HG03280 (cell line): ENCODE data around the gene PITPNC1.
"Not testable (repeated sequence)": the region's sequence is repeated elsewhere in the genome, so short reads cannot be mapped to it uniquely, and the experiment has no call there.

Experiments used
- ATAC-seq: cut with Tn5 transposase; IDR thresholded peaks from one replicate; pipeline ENCODE4 v1.9.1; 2021; ENCODE audit warnings: mild to moderate bottlenecking, moderate library complexity; ENCODE audit not compliant: unreplicated experiment

Gene PITPNC1

DNA sequence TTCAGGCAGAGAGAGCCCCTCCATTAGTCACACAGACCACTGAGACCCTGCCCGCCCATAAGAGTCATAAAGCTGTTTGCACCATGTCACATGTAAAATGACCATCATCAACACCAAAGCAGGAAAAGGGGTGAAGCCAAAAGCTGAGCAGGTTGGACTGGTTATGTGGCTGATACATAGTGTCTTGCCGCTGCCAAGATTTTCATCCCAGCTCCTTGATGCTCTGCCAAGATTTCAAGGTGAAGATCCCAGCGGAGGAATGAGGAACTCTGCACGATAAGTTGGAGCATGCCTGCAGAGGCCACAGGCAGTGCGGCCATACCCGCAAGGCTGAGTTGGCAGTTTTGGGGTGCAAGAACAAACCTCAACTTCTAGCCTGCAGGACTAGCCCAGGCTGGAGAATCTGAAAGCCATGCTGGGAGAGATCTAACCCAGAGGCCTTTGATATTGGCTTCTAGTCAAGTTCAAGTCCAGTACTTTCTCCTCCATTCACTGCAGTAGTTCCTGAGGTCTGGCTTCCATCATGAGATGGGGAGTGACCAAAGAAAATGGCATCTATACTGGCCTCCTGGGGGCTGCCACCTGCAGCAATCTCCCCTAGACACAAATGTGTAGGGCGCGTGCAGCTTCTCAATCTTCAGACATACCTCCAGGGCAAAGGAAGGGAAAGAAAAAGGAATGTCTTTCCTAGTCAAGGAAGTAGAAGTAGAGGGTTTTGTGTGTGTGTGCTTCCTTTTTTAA, 261.0 kb downstream of the PITPNC1 start:
- ATAC-seq, result no peak

DNA sequence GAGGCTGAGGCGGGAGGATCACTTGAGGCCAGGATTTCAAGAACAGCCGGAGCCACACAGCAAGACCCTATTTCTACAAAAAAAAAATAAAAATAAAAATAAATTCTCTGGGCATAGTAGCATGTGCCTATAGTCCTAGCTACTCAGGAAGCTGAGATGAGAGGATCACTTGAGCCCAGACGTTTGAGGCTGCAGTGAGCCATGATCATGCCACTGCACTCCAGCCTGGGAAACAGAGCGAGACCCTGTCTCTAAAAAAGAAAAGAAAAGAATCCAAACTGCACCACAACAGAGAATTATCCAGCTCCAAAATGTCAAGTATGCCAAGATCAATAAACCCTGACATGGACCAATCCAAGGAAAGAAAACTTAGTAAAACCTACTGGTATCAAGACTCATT, 261.8 kb downstream of the PITPNC1 start:
- no peak for ATAC-seq

GRCh38 chr17:67639555-67639954, 262.5 kb downstream of the PITPNC1 start:
- no peak for ATAC-seq

DNA sequence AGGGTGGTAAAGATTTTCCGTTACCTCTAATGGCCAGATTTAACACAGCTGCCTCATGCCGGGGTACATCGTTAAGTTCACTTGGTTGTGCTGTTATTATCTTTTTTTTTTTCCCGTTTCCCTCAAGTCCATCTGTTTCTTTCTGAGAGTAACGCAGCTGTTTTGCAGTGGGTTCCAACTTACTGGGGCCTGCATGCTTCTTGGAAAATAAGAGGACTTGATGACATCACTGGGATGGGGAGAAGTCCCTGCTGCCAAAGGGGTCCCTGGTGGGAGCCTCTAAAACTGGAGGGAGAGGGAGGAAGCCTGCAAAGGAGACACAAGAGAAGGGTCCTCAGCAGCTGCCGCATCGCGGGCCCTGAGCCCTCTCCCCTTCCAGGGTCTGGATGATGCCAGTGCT, 262.9 kb downstream of the PITPNC1 start:
- no peak for ATAC-seq

DNA sequence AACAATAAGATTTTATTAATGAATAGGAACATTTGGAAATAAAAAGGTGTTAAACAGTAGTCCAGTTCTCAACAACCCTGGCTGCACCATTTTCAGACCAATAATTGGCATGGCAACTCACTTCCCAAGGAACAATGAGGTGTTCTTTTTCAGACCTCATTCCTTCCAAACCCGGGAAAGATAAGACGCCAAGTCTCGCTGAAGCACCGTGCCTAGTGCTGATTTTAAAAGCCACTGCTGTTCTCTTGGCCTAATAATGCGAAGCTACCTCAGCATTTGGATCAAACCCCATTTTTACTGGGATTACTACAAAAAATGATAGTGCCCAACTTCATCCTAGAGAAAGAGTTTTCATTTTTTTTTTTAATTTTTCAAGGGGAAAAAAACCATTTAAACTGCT, 265.4 kb downstream of the PITPNC1 start:
- ATAC-seq, result no peak

DNA sequence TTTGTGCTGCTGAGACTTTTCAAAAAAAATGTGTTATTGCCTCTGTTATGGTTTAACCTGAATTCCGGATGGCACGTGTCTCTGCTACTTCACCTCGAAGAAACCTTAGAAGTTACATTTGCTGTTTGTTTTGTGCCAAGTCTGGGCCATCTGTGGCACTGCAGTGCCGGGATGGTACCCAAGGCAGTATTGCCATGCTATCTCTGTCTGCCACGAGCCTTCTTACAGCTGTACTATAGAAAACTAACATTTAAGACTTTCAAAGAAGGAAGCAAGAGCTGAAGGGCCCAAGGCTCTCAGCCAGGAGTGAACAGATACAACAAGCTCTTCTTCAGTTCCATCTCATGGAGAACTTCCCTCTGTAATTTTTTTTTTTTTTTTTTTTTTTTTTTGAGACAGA, 267.0 kb downstream of the PITPNC1 start:
- ATAC-seq, result no peak

DNA sequence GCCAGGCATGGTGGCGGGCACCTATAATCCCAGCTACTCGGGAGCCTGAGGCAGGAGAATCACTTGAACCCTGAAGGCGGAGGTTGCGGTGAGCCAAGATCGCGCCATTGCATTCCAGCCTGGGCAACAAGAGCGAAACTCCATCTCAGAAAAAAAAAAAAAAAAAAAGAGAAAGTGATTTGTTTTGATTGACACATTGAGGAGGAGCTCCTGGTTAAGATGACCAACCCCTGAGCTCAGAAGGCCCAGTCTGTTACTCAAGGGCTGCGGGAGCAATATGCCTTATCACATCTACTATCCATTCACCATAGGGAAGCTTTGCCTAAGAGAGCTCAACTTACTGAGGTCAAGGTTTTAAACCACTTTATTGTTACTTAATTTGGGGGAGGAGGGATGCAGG, 268.1 kb downstream of the PITPNC1 start:
- not testable (repeated sequence) for ATAC-seq

DNA sequence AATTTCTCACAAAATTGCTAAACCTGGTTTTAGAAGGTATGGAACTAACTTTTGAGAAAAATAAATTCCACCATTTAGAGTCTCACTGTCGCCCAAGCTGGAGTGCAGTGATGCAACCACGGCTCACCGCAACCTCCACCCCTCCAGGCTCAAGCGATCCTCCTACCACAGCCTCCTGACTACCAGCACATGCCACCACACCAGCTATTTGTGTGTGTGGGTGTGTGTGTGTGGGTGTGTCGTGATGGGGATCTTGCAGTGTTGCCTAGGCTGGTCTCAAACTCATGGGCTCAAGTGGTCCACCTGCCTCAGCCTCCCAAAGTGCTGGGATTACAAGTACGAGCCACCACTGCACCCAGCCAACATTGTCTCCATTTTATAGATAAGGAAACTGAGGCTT, 269.4 kb downstream of the PITPNC1 start:
- ATAC-seq, result no peak

DNA sequence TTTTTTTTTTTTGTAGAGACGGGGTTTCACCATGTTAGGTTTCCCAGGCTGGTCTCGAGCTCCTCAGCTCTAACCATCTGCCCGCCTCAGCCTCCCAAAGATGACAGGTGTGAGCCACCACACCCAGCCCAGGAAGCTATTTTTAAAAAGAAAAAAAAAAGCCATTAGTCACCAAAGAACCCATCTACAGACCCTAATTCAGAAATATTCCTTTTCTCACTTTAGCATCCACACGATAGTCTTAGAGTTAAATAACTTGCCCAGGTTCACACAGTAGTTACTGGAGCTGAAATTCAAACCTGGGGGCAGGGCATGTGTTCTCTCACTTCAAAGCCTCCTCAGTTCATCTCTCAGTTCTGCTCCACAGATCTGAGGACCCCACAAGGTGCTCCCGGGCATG, 270.4 kb downstream of the PITPNC1 start:
- no peak for ATAC-seq

DNA sequence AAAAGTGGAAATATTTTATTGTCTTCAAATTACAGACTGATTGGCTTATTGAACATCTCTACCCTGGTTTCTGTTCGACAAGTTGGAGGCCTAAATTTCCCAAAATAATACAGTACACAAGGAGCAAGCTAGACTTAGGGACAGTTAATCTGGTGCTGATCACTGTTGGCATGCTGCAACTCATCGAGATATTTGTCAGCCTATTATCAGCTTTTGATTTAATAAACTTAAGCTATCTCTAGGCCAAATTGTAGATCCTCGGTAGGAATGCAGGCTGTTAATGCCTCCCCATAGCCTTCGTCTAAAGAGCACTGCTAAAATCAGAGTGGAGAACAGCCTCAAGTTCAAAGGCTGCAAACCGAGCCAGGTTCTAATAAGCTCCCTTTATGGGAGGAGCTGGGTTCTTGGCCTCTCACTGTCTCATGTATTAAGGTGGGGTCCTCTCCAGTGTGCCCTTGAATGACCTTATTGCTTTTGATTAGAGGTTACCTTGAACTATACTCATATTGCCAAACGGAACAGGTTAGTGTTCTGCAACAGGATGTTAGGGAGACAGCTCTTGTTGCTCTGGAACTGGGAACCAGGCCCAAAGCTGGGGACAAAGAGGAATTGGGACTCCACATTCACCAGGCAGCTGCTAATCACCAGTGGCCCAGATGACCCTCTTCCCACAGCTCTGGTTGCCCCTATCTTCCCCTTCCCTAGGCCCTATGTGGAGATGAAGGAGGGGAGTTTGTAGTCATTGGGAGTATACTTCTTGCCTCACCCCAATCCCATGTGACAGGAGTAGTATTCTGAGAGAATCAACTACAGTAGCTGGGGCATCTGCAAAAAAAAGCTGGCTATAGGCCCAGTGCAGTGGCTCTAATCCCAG, 271.2 kb downstream of the PITPNC1 start:
- no peak for ATAC-seq

- ATAC-seq, result not testable (repeated sequence)
Measured at GRCh38 chr17:67648906-67649295, 271.8 kb downstream of the PITPNC1 start.

GRCh38 chr17:67649891-67650290, 272.8 kb downstream of the PITPNC1 start:
- no peak for ATAC-seq

DNA sequence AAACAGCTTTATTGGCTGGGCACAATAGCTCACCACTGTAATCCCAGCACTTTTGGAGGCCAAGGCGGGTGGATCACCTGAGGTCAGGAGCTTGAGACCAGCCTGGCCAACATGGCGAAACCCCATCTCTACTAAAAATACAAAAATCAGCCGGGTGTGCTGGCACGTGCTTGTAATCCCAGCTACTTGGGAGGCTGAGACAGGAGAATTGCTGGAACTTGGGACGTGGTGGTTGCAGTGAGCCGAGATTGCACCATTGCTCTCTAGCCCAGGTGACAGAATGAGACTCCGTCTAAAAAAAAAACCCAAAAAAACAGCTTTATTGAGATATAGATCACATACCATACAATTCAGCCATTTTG, 274.1 kb downstream of the PITPNC1 start:
- ATAC-seq, result not testable (repeated sequence)

GRCh38 chr17:67652433-67652832, 275.4 kb downstream of the PITPNC1 start:
- ATAC-seq, result no peak

GRCh38 chr17:67655478-67656148, 278.5 kb downstream of the PITPNC1 start:
- no peak for ATAC-seq

- no peak for ATAC-seq
Measured at GRCh38 chr17:67656494-67657203, 279.6 kb downstream of the PITPNC1 start.

DNA sequence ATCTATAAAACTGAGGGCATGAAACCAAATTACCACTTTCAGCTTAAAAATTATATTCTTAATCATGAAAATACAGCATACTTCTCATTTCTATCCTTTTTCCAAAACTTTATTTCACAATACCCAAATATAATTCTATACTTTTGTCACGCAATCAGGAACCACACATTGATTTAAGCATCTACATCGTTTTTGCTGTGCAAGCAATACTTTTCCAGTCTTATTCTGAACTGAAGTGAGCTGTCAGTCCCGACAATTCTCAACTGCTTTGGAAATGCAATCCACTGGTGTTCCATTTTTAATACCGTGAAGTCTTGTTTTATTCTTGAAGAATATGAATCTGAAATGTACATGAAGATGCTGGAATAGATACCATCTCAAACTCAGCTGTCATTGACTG, 280.5 kb downstream of the PITPNC1 start:
- no peak for ATAC-seq

- no peak for ATAC-seq
Measured at GRCh38 chr17:67658265-67658664, 281.2 kb downstream of the PITPNC1 start.

DNA sequence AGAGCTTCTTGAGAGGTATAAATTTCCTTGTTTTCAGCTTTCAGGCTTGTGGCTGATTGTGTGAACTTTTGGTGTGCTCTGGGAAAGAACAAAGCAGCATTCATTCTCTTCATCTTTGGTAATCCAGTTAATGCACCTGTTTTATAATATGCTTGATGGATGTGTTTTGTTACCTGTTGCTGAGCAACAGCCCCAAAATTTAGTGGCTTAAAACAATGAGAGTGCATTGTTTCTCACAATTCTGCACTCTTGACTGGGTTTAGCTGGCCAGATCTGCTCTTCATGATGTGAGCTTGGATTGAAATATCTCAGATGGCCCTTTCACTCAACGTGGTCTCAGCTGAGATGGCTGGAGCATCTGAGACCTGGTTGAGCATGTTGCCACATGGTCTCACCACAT, 281.9 kb downstream of the PITPNC1 start:
- ATAC-seq, result no peak

DNA sequence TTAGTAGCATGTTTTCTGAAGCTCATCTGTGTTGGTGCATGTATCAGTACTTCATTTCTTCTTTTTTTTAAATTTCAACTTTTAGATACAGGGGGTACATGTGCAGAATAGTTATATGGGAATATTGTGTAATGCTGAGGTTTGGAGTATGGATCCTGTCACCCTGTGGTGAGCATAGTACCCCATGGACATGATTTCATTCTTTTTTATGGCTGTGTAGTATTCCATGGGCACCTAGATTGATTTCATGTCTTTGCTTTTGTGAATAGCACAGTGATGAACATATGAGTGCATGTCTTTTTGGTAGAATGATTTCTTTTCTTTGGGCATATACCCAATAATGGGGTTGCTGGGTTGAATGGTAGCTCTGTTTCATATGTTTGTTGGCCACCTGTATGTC, 285.6 kb downstream of the PITPNC1 start:
- ATAC-seq, result no peak

DNA sequence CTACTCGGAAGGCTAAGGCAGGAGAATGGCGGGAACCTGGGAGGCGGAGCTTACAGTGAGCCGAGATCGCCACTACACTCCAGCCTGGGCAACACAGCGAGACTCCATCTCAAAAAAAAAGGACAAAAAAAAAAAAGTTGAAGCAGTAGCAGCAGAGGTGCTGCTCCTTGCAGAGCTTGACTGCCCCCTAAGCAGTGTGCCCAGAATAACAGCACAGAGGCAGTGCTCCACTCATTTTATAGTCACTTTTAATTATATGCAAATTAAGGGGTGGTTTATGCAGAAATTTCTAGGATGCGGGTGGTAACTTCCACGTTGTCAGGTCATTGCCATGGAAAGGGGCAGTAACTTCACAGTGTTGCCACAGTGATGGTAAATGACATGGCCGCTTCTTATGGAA, 286.4 kb downstream of the PITPNC1 start:
- ATAC-seq, result no peak
